Progenitor cell of endocrine pancreas (in vitro differentiated cells): ENCODE data around the gene INPP5E. TPM values are rescaled to one million over a fixed set of nuclear protein-coding genes. Genes with fewer than 3 reads are reported as not detected.

Experiments
- DNase-seq: peaks from one replicate; pipeline ENCODE4 v3.0.0; 2021; ENCODE audit warnings: low spot score; ENCODE audit not compliant: unreplicated experiment
- H3K27ac Mint-ChIP-seq: 2 replicates; pipeline ENCODE4 v1.8.0; 2021; ENCODE audit warnings: mild to moderate bottlenecking, moderate library complexity, mixed read lengths
- H3K27me3 Mint-ChIP-seq: 2 replicates; pipeline ENCODE4 v1.8.0; 2021; ENCODE audit warnings: mixed read lengths
- H3K36me3 Mint-ChIP-seq: 2 replicates; pipeline ENCODE4 v1.8.0; 2022; ENCODE audit warnings: mixed read lengths; ENCODE audit not compliant: insufficient read depth
- H3K4me1 Mint-ChIP-seq: 2 replicates; pipeline ENCODE4 v1.8.0; 2021; ENCODE audit warnings: low read depth, mixed read lengths
- H3K4me3 Mint-ChIP-seq: 2 replicates; pipeline ENCODE4 v1.8.0; 2021; ENCODE audit warnings: low read depth, mild to moderate bottlenecking, moderate library complexity, mixed read lengths
- H3K9me3 Mint-ChIP-seq: 2 replicates; pipeline ENCODE4 v1.8.0; 2021; ENCODE audit warnings: low read depth, mixed read lengths
- total RNA-seq: library from RNA; stranded (reverse); gene quantifications from 2 replicates; pipeline ENCODE4 v1.2.1, GENCODE V29; 2021
- TF ChIP-seq, protein P1 (sequence below): fragments of 200-600 bp; sonication (generic); IDR thresholded peaks from one replicate; pipeline ENCODE4 v1.5.0; 2021; ENCODE audit warnings: antibody characterized with exemption, mild to moderate bottlenecking; ENCODE audit not compliant: unreplicated experiment

Gene INPP5E
- total RNA-seq, 1 donor from 2014 or later: 25.1 TPM

DNA sequence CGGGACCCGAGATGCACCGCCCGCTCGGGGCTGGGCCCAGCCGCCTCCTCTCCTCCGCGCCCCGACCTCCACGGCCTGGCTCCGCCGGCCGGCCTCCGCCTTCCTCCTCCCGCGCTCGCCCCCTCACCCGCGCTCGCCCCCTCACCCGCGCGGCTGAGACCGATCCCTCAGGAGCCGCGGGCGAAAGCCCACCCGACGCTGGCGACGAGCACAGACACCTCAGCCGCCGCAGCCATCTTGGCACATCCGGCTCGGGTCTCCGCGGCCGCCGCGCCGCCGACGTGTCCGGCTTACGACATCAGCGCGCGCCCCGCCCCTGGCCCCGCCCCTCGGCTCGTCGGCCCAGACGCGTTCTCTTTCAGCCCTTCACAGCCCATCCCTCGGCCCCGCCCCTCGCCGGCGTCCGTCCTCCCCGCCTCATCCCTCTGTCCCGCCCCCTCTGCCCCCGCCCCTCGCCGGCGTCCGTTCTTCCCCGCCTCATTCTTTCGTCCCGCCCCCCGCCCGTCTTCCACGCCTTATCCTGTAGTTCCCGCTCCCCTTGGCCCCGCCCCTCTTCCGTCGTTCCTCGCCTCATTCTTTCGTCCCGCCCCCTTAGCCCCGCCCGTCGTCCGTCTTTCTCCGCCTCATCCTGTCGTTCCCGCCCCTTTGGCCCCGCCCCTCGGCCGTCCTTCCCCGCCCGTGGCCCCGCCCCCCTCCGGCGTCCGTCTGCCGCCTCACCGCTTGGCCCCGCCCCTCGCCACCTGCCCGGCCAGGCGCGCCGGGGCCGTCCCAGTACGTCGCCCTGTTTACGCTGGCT, 43.3 kb upstream of the INPP5E start, which contains the start of gene SEC16A:
SEC16A (minus strand) TSS at position 248 of the 796 bp plus-strand sequence. CDS start 5,425 bp downstream, outside the sequence.
- peaks cover 11% of the 10 kb centered on the region for H3K27me3 Mint-ChIP-seq
- DNase-seq: peak; percentile 99
- TF ChIP-seq, protein P1, sequence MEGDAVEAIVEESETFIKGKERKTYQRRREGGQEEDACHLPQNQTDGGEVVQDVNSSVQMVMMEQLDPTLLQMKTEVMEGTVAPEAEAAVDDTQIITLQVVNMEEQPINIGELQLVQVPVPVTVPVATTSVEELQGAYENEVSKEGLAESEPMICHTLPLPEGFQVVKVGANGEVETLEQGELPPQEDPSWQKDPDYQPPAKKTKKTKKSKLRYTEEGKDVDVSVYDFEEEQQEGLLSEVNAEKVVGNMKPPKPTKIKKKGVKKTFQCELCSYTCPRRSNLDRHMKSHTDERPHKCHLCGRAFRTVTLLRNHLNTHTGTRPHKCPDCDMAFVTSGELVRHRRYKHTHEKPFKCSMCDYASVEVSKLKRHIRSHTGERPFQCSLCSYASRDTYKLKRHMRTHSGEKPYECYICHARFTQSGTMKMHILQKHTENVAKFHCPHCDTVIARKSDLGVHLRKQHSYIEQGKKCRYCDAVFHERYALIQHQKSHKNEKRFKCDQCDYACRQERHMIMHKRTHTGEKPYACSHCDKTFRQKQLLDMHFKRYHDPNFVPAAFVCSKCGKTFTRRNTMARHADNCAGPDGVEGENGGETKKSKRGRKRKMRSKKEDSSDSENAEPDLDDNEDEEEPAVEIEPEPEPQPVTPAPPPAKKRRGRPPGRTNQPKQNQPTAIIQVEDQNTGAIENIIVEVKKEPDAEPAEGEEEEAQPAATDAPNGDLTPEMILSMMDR: no peak

DNA sequence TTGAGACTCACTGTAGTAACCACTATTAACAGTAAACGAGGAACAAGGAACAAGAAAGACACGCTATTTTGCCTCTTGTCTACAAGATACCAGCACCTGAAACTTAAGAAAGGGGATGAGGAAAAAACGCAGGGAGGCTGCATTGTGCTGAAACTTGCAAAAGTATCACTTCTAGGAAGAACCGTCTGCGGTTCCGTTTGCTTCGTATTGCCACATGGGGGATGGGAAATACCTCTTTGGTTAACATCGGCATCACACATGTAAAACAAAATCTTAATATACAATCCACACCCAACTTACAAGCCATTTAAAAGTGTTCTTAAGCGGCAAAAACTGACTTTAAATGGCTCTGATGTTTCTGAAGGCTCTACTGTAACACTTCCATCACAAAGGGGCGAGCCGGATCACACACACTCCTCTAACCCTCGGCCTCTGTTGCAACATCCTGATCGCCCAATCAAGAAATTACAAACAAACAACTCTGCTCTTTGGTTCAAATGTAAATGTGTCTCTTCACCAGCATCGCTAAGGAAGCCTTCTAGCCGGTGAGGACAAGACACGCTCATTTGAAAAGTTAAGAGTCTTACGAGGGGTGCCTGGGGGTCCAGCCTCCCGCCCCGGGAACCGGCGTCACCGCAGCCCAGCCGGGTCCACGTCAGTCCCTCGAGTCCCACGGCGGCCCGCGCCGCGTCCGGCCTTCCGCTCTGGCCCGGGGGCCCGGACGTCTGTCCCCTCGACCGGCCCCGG, 42.6 kb upstream of the INPP5E start:
- TF ChIP-seq, protein P1: no peak
- Mint-ChIP-seq H3K36me3 (peaks cover 1% of the 10 kb centered on the region), H3K27ac (peak overlapping the region; percentile 93), H3K4me1 (peaks cover 25% of the 10 kb centered on the region), H3K4me3 (peak overlapping the region; percentile 96), H3K9me3 (no peaks in the 10 kb centered on the region), H3K27me3 (peaks cover 3% of the 10 kb centered on the region)
- DNase-seq: no peak

More for the DNA sequence above, 43.3 kb upstream of the INPP5E start, which contains the start of gene SEC16A:
- peaks cover 25% of the 10 kb centered on the region for H3K4me1 Mint-ChIP-seq
- no peaks in the 10 kb centered on the region for H3K9me3 Mint-ChIP-seq
- peak within 1 kb of the TSS; percentile 100 for H3K27ac Mint-ChIP-seq
- H3K36me3 Mint-ChIP-seq: peaks cover 1% of the 10 kb centered on the region
- H3K4me3 Mint-ChIP-seq: peak within 1 kb of the TSS; percentile 96

DNA sequence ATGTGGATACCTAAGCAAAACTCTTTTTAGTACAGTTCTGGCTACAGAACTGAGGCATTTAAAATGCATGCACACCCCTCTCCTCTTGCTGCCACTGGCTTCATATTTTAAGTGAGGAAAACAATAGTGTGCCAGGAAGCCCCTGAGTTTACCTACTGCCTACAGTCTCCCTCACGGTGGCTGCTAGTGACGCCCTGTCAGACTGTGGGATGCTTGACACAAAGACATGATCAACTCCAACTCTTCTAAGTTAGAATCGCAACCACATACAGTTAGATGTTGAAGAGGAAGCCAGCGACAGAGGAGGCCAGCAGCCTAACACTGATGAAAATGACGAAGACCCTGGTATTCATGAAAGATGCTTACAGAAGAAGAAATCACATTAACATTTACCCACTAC, 41.9 kb upstream of the INPP5E start:
- H3K27ac Mint-ChIP-seq: peak overlapping the region; percentile 93
- no peaks in the 10 kb centered on the region for H3K27me3 Mint-ChIP-seq
- no peaks in the 10 kb centered on the region for H3K9me3 Mint-ChIP-seq
- TF ChIP-seq, protein P1: no peak
- DNase-seq: no peak
- peaks cover 25% of the 10 kb centered on the region for H3K4me1 Mint-ChIP-seq
- peak overlapping the region; percentile 96 for H3K4me3 Mint-ChIP-seq
- H3K36me3 Mint-ChIP-seq: peaks cover 1% of the 10 kb centered on the region

DNA sequence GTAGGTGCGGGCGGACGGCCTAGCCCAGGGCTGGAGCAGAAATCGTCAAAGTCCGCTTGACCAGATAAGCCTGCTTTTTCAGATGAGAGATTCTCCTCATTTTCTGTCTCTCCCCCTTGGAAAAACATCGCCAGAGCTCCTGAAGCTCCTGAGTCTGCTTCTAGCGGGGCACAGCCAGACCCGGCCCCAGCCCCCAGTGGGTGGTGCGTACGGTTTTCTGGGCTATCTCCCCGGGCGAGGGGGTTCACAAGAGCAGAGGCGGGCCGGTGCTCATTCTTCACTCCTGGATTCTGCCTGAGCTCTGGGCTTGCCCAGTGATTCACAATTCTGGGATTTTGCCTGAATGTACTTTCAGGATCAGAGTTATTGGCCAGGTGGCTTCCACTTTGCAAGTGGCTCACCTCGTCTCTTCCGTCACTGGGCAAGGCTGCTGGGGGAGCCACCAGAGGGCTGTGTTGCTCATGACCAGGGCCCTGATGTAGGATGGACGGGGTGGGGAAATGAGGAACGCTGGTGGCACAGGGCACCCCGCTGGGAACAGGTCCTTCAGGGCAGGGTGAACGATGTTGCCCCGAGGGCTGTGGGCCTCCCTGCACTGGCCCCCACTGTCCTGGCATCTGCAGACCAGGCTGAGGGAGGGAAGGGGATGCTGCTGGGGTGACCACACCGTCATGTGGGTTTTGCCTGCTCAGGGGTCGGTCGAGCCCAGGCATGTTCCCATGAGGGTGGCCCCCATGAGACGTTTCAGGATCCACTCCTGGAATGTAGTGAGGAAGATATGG, 36.9 kb upstream of the INPP5E start:
- Mint-ChIP-seq H3K9me3 (no peaks in the 10 kb centered on the region), H3K36me3 (peaks cover 3% of the 10 kb centered on the region), H3K27ac (no peak overlapping the region), H3K27me3 (no peaks in the 10 kb centered on the region), H3K4me1 (peaks cover 16% of the 10 kb centered on the region), H3K4me3 (no peak overlapping the region)
- DNase-seq: no peak
- TF ChIP-seq, protein P1: no peak
